ENCODE measurements around the gene TAF1C.

Gene TAF1C

DNA sequence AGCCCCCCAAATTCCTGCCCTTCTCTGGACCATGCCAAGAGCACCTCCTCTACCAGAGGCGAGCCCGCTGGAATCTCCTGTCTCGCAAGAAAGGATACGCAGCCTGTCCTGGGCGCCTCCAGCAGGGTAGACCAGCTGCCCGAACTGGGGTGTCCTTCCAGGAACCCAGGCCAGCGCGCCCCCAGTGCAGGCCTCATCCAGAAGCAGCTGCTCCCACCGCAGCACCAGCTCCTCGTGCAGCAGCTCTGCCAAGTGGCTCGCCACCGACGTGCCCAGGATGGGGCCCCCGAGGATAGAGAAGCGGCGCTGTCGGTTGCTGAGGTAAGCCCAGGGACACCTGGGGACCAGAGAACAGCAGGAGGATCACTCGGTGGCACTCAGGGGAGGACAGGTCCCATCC, 4.8 kb downstream of the TAF1C start:
- no peak for DNase-seq

DNA sequence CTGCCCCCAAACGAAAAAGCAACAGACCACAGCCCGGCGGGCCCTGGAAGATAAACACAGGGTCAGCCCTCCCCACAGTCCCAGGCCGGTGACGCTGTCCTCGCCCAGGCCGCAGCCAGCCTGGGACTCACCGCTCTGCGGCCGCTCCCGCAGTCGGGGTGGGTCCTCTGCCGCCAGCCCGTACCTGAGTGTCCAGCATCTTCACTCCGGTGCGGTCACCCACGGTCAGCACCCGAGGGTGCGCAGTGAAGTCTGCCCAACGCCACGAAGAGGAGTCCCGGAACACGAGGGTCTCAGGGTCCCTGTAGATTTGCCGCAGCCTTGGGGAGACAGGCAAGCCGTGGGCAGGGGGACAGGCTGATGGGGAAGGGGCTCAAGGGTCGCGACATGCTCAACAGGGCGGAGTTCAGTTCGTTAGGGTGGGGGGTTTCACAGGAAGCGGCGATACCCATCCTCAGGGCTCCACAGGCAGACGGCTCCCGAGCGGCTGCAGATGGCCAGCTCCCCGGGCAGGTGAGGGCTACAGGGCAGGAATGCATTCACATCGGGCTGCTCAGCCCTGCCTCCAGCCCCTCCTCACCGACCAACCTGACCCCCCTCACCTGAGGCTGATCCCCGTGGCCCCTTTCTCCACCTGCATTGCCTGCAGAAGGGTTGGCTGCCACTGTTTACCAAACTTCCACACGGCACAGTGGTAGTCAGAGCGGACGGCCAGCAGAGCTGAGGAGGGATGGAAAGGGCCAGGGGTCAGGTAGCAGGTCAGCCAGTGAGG, 5.5 kb downstream of the TAF1C start:
- no peak for DNase-seq

DNA sequence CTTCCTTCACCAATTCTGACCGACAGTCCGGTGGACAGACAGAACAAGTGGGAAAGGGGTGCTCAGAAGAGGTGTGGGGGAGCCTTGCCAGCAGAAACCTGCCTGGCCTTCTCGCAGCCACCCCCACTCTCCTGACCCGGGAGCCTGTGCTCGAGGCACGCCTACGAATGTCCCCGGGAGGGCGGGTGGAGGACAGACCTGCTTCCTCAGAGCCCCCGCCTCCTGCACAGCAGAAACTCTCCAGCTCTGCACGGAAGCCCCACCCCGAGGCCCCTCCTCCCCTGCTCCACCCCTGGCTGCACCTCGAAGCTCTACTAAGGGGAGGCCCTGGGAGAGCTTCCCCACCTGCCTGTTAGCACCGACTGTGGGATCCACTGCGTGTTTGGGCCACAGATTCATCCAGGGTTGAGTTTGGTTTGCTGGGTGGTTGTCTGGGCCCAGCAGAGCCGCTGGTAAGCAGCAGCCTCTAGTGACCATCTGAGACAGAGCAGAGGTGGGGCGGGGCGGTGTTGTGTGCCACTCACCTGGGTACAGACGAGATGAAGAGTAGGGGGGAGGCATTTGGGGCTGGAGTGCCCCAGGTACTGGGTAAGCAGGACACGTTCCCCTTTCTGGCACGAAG, 6.2 kb downstream of the TAF1C start:
- DNase-seq = no peak

DNA sequence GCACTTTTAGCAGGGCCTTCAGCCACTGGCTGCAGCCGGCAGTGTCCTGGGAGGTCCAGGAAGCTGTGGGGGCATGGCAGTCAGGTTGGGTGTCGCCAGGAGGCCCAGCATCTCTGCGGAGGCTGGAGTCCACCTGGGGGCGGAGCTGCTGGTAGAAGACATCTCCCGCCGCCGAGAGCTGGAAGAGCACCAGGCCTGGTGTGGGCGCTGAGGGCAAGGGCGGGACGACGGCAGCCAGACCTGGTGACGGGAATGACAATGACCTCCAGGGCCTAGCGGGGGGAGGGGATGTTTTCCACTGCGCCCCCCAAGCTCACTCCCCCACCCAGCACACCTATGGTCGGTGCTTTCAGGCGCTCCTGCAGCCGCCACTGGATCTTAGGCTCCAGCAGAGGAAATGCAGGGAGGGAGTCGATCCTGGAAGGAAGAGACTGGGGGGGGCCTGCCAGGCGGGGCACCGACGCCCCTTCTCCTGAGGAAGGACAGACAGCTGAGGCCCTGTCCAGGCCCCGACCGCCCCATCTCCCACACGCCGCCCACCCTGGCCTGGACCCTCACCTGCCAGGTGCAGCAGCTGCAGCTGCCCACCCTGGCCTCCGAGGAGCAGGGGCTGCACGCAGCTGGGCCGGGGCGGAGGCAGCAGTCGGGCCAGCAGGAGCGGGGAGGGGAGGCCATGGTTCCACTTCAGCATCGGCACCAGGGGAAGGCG, 7.1 kb downstream of the TAF1C start:
- DNase-seq = no peak

DNA sequence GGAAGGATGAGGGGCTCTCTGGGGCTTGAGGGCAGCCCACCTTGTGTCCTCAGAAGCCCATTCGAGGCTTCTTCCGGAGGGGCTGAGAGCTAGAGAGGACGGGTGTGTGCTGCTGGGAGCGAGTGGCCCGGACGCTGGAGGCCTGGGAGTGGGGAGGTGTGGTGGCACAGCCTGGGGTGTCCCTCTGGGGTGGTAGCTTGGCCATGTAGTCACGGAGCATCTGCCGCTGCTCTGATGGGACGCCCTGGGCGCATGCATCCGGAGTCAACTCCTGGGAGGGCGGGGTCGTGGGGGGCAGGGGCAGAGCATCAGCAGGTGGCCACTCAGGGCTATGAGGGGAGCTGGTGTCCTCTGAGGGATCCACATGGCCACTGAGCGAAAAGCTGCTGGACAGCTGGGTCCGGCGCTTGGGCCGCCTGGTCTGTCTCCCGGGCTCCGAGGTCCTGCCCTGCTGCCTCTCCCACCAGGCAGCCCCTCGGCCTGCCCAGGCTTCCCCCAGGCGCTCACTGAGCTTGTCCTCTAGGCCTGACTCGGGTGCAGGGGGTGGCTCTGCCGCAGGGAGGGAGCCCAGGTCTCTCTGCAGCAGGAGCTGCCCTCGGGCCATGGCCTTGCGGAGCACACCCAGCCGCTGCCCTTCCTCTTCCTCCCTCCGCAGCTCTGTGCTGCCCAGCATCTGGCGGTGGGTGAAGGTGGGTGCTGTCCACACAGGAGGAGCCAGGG, 7.8 kb downstream of the TAF1C start:
- DNase-seq = no peak

DNA sequence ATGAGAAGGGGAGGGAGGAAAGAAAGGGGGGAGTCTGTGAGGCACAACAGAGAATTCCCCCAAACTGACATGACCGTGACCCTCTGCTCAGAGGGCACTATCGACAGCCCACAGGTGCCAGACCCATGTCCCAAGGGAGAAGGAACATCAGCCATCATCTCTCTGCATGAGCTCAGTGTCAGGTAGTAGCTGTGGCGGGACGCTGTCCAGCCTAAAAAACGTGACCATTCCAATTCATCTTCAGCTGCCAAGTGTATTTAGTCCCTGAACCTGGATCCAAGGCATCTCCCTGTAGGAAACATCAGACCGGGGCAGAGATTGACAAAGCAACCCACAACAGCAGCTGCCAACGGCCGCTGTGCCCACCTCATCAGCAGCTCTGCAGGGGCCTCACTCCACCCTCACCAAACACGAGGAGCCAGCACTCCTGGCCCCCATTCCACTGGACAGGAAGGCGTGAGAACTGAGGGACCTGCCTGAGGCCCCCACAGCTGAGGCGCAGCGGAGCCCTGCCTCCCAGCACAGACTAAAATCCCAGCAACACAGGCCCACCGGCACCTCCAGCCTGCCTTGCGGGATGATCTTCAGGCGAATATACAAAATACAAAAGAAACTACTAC, 8.6 kb downstream of the TAF1C start:
- no peak for DNase-seq

DNA sequence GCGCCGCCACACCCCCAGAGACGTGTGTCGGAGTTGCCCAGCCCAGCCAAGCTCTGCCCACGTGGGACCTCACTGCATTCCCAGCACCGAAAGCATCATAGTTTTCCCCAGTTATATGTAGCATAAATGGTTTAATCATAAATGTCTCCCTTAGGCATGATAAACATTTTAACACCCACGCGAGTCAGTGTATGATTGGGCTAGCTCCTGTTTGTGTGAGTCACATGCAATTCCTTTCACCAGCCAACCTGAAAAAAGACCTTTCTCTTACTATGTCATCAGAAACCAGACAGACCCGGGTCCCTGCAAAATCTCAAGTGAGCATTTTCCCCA, 9.2 kb downstream of the TAF1C start:
- DNase-seq = no peak

DNA sequence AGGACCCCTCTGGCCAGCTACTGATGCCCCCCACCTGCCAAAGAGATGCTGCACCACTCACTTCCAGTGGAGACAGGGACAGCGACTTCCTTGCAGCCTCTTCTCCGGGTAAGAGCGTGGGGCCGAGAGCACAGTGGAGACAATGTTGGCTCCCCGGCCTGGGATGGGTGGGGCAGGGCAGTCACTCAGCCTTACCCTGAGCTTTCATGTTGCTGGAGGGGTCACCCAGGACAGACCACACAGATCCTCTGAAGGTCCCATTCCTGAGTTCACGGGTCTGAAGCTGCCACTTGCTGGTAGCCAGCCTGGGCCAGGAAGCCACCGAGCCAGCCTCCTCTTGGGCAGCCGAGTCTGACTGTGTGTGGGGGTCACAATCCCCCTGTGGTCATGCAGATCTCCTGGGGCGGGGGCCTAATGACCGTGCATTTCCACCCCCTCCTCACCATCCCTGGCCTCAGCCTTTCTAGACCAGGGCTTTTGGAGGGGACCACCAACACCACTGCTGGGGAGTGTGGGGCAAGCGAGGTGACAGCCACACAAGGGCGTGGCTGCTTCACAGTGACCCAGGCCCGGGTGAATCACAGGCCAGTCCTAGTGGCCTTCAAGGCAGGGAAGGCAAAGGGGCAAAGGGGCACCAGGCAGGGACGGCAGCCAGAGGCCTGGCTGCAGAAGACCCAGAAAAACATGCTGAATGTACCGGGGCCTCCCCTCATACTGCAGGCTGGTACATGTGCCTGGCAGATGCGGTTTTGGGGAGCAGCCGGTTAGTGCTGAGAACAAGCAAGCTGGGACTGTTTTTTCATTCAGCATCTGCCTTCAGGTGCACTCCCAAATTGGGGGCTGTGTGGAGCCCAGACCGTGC, 10.4 kb downstream of the TAF1C start:
- DNase-seq = no peak

DNA sequence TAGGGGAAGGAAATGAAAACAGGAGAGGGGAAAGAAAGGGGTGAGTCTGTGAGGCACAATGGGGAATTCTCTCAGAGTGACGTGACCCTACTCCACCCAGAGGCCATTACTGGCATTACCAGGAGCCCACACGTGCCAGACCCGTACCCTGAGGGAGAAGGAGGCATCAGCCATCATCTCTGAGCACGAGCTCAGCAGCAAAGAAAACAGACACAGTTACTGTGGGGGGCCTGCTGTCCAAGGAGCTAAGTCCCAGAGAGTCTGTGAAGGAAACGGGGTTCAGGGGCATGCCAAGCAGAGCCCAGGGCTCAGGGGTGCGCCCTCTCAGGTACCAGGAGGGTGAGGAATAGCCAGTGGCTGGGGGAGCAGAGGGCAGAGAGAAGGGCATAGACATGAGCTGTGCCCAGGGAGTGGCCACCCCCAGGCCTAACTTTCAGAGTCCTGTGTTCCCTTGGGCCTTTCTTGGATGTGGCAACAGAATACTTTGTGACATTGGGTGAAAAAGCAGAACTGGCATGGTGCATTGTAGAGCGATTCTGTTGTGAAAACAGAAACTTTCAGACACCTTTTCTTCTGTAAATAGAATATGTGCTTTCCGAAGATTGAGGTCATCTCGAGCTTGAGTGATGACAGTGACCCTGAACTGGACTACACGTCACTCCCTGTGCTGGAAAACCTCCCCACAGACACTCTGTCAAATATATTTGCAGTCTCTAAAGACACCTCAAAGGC, 11.3 kb downstream of the TAF1C start:
- DNase-seq = no peak

DNA sequence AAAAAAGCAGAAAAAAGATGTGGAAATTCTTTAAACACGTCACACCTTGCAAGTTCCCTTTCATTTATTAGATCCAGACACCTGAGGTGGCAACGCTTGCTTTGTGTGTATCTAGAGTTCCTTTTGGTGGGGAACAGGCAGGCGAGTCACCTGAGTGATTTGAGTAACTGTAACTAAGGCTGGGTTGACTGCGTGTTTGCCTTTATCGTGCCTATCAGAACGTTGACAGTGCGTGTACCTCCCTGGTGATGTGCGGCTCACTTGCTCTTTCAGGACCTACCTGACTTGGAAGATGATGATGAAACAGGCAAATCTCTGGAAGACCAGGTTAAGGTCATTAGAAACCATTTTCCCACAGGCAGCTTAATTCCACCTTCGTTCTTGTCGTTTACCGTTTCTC, 12.5 kb downstream of the TAF1C start:
- no peak for DNase-seq

DNA sequence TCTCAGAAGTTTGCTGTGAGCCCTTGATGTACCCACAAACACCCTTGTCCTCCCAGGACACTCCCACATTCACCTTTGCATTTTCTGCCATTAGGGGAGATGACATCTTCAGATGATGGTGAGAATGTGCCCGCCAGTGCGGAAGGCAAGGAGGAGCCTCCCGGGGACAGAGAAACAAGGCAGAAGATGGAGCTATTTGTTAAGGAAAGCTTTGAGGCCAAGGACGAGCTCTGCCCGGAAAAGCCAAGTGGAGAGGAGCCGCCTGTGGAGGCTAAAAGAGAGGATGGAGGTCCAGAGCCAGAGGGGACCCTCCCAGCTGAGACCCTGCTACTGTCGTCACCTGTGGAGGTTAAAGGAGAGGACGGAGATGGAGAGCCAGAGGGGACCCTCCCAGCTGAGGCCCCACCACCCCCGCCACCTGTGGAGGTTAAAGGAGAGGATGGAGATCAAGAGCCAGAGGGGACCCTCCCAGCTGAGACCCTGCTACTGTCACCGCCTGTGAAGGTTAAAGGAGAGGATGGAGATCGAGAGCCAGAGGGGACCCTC, 17.0 kb downstream of the TAF1C start:
- no peak for DNase-seq

DNA sequence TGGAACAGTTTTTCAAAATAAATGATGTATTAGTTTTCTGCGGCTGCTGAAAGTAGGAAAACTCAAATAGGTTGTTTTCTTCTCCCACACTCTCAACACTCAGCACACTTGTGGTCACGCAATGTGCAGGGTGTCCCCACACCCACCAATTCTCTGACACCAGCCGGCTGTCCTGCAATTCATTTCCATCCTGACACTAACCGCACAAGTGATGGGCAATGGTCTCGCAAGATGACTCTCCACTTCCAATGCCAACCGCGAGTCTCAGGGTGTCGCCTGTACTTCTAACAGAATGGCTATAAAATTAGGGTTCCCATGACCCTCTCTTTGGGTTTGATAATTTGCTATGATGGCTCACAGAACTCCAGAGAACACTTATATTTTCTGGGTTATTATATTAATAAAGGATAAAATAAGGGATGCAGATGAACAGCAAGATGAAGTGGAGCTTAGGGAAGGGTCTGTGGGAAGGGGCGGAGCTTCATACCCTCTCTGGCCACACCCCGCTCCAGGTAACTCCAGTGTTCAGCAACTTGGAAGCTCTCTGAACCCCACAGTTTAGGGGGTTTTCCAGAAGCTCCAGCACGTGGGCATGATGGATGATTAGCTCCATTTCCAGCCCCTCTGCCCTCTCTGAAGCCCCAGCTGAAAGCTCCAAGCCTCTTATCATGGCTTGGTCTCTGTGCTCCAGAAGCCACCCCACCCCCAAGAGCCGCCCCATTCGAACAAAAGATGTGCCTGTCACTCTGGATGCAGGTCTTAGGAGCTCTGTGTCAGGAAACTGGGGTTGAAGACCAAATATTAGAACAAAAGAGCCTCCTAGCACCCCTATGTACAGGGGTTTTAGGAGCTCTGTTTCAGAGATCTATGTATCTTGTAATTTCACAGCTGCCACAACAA, 19.8 kb downstream of the TAF1C start:
- no peak for DNase-seq

DNA sequence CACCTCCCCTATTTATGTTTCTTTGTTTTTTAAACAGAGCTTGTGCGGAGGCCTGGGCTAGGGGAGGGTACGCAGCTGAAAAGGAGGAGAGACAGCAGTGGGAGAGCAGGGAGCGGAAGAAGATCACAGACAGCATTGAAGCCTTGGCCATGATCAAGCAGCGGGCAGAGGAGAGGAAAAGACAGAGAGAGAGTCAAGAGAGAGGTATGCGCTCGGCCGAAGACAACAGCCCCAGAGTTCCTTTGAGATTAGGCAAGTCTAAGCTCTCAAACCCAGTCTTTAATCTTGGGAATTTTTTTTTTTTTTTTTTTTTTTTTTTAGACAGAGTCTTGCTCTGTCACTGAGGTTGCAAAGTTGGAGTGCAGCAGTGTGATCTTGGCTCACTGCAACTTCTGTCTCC, 21.1 kb downstream of the TAF1C start:
- no peak for DNase-seq

DNA sequence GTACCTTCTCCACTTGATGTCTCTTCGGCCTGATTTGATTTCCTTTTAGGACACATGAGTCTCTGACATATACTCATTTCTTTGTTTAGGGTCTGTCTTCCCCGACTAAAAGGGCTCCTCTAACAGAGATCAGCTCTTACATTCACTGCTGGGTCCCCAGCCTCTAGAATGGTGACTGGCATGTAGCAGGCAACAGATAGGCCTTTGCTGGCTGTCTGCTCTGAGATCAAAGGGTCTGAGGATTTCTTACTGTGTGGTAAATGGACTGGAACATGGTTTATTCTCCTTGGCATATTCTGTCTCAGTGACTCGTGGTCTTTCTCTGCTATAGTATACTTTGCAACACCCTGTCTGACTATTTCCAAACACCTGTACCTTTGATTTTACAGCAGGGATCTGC, 25.1 kb downstream of the TAF1C start:
- DNase-seq = no peak

DNA sequence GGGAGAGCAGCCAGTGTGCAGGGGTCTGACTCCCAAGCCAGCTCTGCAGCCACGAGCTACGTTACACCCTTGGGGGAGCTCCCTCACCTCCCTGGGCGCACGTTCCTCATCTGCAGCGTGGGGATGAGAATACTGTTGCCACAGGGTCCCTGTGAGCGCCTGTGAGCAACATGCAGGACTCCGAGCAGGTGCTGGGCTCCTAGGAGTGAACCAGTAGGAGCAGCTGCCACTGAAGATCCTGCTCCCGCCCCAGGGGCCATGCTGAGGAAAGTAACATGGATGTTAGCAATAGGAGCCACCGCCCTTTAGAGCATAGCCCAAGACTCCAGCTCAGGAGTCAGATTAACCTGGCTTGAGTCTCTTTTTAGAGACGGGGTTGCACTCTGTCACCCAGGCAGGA, 25.8 kb downstream of the TAF1C start:
- DNase-seq = no peak

DNA sequence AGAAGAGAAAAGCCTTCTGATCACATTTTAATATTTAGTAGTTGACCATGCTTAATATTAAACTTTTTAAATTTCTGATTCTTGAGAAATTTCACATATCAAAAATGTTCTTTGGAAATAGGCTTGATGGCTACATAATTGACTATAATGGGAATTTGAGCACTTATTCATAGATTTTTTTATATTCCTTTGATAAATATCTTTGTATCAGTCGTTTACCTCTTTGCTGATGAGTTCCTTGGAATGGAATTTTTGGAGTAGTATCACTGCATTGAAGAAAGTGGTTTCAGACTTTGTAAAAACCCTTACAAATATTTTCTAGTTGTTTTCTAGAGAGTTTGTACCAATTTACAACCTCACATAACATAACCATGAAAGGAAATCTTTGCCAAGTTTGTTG, 27.1 kb downstream of the TAF1C start:
- DNase-seq = no peak

DNA sequence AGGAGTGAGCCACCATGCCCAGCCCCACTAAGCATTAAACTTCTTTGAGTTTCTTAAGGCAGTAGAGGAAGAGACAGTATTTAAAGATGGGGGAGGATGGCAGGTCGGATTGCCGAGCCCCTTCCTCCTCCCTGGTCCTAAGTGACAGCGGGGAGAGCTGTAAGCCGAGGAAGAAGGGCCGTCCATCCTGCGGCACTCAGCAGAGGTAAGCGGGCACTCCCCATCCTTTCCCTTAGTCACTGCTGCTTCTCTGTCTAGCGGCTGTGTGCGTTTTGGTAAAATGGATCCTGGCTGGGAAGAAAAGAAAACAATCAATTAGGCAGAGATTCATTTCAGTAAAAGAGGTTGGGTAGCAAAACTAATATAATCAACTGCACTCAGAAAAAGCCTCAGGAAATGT, 27.9 kb downstream of the TAF1C start:
- DNase-seq = no peak

DNA sequence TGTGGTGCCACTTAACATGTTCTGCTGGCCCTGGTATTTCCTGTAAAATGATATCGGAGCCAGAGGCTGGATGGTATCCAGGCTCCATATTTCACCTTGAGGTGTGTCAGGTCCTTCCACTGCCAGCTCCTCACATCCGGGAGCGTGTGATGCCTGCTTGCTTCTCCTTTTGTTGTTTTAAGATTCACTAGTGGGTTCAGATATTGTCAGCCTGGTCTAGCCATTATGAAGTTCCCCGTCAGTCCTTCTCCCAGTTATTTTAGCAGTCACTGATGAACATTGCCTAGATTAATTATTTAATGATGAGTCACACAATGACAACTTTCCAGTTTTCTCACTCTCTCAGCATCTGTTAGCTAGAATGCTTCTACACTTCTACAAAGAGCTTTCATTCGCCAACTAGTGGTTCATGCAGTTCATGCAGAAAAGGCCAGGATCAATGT, 30.5 kb downstream of the TAF1C start:
- DNase-seq = no peak

DNA sequence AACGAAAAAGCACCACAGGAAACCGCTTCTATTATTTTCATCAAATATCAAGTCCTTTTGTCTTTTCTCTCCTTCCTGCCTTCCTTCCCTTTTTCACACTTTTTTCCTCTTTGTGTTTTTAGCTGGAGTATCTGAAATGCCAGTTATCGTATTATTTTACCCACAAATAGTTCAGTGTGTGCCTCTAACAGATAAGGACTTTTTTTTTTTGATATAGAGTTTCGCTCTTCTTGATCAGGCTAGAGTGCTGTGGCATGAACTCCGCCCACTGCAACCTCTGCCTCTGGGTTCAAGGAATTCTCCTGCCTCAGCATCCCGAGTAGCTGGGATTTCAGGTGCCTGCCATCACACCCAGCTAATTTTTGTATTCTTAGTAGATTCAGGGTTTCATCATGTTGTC, 31.1 kb downstream of the TAF1C start:
- no peak for DNase-seq

DNA sequence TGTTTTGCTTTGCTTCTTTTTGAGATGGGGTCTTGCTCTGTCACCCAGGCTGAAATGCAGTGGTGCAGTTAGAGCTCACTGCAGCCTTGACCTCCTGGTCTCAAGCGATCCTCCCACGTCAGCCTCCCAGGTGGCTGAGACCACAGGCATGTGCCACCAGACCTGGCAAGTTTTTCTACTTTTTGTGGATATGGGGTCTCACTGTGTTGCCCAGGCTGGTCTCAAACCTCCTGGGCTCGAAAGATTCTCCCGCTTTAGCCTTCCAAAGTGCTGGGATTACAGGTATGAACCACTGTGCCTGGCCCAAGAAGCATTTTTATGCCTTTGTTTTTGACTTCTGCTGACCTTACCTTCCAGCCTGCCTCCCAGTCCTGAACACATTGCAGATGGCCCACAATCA, 31.6 kb downstream of the TAF1C start:
- no peak for DNase-seq

Data from GOT3 (cell line).